NCI-H1092 (cell line): ENCODE measurements around the gene SCP2.
"Not testable (repeated sequence)": the region's sequence is repeated elsewhere in the genome, so short reads cannot be mapped to it uniquely, and the experiment has no call there.

Experiments used
- DNase-seq: peaks from one replicate; lab custom pipeline; 2025; lab: John Stamatoyannopoulos, UW

Gene SCP2

DNA sequence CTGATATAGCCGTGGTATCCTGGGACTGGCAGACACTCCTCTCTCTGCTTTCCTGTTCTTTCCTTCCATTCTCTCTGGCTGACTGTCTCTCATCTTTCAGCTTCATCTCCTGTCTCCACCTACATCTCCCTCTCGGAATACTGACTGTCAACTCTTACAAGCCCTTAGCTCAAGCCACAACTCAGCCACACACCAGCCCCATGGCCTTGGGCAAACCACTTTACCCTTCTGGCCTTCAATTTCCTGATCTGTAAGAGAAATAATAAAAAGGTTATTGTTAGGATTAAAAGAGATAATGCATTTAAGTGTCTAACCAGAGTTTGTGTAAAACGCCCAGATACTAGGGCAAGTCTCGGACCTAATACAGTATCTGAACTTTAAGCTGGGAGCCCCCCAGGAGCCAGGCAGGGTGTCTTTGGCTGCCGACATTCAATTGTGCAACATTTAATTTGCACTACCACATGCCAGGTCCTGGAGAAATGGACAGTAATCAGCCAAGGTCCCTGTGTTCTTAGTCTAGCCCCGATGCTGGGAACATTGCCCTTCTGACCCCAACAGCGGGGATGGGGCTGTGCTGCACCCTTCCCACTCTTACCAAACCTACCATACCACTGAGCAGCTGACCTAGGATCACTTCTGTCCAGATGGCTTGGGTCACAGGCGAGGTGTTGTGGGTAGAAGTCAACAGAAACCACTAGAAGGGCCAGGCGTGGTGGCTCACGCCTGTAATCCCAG, 10.7 kb upstream of the SCP2 start:
- no peak for DNase-seq

DNA sequence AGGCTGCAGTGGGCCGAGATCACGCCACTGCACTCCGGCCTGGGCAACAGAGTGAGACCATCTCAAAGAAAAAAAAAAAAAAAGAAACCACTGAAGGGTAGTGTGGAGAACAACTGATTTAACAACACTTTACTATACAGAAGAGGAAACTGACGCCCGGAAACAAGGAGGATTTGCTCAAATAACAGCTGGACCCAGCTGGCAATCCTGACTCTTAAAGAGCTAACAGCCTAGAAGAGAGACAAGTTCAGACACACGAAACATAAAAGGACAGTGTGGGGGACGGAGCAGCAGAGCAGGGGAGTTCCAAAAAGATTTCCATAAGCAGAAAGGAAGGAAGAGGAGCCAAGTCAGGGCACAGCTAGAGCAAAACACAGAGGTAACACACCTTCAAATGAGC, 9.9 kb upstream of the SCP2 start:
- DNase-seq = no peak

DNA sequence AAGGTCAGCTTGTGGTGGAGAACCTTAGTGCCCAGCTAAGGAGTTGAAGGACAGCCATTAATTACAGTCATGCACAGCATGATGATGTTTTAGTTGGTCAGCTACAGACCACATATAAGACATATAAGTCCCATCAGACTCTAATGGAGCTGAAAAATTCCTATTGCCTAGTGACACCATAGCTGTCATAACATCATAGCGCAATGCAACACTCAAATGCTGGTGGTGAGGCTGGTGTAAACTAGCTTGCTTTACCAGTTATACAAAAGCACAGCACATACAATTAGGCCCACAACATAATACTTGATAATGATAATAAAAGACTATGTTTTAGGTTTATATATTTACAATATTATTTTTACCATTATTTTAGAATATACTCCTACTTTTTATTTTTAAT, 9.5 kb upstream of the SCP2 start:
- DNase-seq = no peak

GRCh38 chr1:52918201-52918600, 8.9 kb upstream of the SCP2 start:
- no peak for DNase-seq

DNA sequence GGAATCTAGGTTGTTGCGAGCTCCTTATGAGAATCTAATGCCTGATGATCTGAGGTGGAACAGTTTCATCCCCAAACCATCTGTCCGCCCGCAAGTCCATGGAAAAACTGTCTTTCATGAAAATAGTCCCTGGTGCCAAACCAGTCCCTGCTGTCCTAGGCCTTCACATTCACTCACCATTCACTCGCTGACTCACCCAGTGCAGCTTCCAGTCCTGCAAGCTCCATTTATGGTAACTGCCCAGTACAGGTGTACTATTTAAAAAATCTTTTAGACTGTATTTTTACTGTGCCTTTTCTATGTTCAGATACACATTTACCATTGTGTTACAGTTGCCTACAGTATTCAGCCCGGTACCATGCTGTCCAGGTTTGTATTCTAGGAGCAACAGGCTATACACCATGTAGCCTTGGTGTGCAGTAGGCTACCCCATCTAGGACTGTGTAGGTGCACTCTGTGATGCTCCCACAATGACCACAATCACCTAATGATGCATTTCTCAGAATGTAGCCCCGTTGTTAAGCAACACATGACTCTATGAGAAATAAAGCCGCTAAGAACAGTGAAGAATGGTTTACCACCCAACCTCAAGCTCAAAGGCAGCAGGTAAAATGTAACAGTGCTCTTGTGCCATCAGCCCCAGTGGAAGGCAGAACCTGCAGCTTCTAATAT, 7.9 kb upstream of the SCP2 start:
- no peak for DNase-seq

GRCh38 chr1:52919723-52920483, 7.2 kb upstream of the SCP2 start:
- no peak for DNase-seq

GRCh38 chr1:52920791-52921291, 6.2 kb upstream of the SCP2 start:
- DNase-seq = no peak

DNA sequence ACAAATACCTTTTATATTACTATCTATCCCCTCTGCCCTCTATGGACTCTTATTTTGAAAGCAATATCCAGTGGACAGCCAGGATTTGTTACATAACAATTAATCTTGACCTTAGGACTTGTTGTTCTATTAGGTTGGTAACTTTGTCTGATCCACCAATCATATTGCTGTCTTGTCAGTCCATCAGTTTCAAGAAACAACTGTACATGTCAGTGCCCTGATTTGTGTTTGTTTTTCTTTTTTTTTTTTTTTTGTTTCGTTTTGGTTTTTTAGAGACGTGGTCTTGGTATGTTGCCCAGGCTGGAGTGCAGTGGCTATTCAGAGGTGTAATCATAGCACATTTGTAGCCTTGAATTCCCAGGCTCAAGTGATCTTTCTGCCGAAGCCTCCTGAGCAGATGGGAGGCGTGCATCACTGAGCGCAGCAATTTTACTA, 1.5 kb upstream of the SCP2 start:
- DNase-seq = peak; percentile 3

- DNase-seq = no peak
Observed at GRCh38 chr1:52926864-52927211, 238 bp upstream of the SCP2 start.

GRCh38 chr1:52928015-52928404, 934 bp downstream of the SCP2 start:
- no peak for DNase-seq

DNA sequence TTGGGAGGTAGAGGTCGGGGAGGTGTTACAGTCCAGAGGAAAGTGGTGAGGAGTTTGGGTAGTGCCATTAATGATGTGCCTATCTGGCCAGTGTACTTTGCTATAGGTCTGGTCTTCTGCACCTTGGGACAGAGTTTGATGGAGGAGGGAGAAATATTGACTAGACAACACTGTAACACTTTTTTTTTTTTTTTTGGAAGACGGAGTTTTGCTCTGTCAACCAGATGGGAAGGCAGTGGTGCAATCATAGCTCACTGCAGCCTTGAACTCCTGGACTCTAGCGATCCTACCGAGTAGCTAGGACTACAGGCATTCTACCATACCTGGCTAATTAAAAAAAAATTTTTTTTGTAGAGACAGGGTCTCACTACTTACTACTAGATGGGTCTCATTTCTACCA, 1.9 kb downstream of the SCP2 start:
- DNase-seq = no peak

DNA sequence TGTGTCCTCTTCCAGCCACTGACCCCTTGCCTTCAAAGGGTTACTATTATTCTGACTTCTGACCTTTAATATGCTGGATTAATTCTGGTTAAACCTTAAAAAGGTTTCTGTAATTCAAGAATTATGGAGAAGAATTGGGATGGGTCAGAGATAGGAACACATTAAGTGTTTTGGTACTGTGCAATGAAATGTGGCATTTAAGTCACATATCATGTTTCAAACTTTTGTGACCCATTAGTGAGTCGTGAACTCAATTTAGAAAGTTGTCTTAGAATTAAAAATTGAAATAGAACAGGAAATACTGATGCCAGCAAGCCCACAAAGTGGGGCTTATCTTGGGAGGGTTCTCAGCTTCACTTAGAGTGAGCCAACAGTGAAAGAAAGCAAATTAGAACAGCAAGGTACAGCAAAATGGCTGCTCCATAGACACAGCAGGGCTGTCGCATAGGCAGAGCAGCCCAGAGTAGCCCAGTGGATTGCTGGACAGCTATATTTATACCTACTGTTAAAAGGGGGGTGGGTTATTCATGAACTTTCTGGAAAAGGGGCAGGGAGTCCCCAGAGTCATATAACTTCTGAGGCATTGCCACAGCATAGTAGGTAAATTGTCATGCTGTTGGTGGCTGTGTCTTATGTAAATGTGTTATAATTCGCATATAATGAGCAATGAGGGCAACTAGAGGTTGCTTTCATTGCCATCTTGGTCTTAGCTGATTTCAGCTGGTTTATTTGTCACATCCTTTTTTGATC, 10.5 kb downstream of the SCP2 start:
- no peak for DNase-seq

DNA sequence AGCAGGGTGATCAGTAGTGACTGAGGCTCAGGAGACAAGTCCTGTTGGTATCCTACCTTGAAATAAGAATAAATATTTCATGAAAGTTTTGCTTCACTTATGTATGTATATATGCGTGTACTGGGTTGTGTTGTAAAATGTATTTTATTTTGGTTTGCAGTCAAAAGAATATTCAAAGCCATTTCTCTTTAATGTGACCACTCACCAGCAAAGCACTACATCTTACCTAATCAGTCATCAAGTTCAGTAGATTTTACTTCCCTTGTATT, 11.0 kb downstream of the SCP2 start:
- DNase-seq = no peak

DNA sequence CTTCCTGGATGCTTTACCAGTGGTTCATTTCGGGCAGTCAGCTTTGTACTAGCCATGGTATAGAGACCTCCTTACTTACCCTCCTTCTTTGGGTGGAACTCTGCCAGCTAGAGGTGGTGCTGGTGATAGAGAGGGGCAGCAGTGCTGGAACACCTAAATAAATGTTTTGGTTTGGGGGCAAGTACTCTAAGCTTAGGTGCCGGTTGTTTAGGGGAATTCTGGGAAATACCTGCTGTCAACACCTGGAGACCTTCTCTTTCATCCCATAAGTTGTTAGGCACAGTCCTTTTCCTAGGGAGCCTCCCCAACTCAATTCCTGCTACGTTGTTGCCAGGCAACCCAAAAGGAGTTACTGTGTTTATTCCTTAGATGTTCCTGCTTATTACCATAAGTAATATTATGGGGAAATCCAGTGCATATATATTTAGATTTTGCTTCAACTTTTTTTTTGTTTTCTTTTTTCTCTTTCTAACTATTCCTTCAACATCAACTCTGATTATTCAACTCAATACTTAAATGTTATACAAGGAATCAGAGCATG, 16.9 kb downstream of the SCP2 start:
- DNase-seq = no peak

GRCh38 chr1:52944566-52944965, 17.5 kb downstream of the SCP2 start:
- DNase-seq = no peak

DNA sequence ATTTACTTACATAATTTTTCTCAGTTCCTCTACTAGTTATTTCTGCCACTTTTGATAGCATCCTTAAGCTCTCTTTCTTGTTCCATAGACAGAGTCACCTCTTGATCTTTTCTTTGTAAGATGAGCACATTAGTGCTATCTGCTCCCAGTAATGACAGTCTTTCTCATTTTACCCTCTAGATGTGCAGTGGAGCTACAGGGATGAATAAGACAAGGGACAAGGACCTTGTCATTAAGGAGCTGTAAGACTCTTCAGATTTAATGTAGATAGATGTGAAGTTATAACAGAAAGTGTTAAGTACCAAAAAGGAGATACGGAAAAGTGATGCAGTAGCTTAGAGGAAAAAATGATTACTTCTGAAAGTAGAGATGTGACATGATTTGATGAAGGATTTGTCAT, 20.4 kb downstream of the SCP2 start:
- no peak for DNase-seq

DNA sequence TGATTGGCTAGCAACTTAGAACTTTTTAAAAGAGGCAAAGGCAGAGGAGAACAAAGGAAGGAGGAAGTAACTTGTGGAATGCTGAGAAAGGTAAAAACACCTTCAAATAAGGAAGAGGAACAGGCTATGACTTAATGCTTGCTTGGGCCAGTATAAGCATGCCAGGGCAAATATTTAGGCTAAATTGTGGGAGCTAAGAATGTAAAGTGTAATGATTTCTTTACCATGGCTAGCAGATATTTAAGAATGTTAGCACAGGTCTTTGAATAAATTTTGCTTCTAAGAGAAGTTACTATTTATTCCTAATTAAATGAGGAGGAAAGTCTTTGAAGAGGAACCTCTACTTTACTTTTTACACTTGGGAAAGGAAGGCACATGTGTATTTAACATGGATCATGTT, 22.5 kb downstream of the SCP2 start:
- not testable (repeated sequence) for DNase-seq

DNA sequence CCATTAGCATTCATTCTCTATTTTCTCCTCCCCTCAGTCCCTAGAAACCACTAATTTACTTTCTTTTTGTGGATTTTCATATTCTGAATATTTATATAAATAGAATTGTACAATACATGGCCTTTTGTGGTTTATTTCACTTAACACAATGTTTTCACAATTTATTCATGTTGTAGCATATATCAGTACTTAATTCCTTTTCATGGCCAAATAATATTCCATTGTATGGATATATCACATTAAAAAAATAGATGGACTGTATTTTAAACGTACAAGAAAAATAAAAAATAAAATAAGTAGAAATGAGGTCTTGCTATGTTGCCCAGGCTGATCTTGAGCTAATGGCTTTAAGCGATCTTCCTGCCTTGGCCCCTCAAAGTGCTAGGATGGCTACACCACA, 25.0 kb downstream of the SCP2 start:
- DNase-seq = no peak

DNA sequence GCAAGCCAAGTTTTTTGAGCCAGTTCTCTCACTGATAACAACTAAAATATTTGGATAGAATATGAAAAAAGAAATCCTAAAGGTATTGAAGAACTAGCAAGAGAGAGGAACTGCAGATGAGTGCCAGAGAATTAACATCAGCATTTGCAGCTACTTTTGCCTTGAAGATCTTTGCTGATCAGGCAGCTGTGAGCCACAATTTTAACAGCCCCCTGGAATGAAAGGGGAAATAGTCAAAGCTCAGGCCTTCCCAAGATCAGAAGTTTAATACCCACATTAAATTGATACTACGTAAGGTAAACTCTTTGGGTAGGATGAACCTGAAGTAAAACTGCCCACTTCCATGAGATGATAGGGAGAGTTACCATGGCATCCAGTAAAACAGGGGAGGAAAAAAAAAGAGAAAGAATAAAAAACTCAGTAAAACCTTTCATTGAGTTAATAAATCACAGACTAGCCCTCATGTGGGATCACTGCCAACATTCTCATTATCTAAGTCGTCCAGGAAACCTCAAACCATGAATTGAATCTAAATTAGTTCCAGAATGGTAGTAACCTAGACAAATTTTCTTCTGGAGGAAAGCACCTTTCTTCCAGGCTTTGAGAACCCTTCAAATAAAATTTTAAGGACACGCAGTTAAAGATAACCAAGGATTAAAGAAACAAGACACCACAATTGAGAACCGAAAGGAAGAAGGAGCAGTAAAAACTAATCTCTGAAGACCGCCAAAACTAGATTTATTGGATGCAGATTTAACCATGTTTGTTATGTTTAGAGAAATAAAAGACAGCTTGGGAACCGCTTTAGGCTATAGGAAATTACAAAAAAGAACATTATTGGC, 28.3 kb downstream of the SCP2 start:
- no peak for DNase-seq

GRCh38 chr1:52963101-52963500, 36.0 kb downstream of the SCP2 start:
- DNase-seq = no peak

GRCh38 chr1:52967666-52968065, 40.6 kb downstream of the SCP2 start:
- no peak for DNase-seq
